ENCODE data around the gene OPRL1.
"Not testable (repeated sequence)": the region's sequence is repeated elsewhere in the genome, so short reads cannot be mapped to it uniquely, and the experiment has no call there.

Gene OPRL1

GRCh38 chr20:64073476-64074183 is 6.3 kb upstream of the OPRL1 start:
- no peak for DNase-seq

GRCh38 chr20:64074184-64074789 is 5.6 kb upstream of the OPRL1 start:
- no peak for DNase-seq

GRCh38 chr20:64074963-64075362 is 4.9 kb upstream of the OPRL1 start:
- no peak for DNase-seq

GRCh38 chr20:64075556-64075955 is 4.3 kb upstream of the OPRL1 start:
- DNase-seq, result no peak

- no peak for DNase-seq
Observed at GRCh38 chr20:64076061-64076997, 3.6 kb upstream of the OPRL1 start.

- no peak for DNase-seq
Observed at GRCh38 chr20:64077094-64077493, 2.8 kb upstream of the OPRL1 start.

- DNase-seq, result no peak
Observed at GRCh38 chr20:64077541-64077875, 2.4 kb upstream of the OPRL1 start.

GRCh38 chr20:64077876-64078551 is 1.9 kb upstream of the OPRL1 start:
- no peak for DNase-seq

GRCh38 chr20:64078934-64079272 is 979 bp upstream of the OPRL1 start:
- no peak for DNase-seq

GRCh38 chr20:64079273-64080012 is 439 bp upstream of the OPRL1 start, which contains the start of gene RGS19:
RGS19 (minus strand) TSS chr20:64079518; CDS start chr20:64076886, 2,632 bp downstream.
- peak; percentile 59 for DNase-seq

- no peak for DNase-seq
Observed at GRCh38 chr20:64080813-64081623, 1.1 kb downstream of the OPRL1 start.

- DNase-seq, result no peak
Observed at GRCh38 chr20:64081624-64081964, 1.7 kb downstream of the OPRL1 start.

- DNase-seq, result no peak
Observed at GRCh38 chr20:64082126-64082731, 2.3 kb downstream of the OPRL1 start.

- no peak for DNase-seq
Observed at GRCh38 chr20:64082820-64083377, 3.0 kb downstream of the OPRL1 start.

GRCh38 chr20:64083378-64083803 is 3.5 kb downstream of the OPRL1 start:
- peak; percentile 87 for DNase-seq

- DNase-seq, result peak; percentile 39
Observed at GRCh38 chr20:64083804-64084684, 4.2 kb downstream of the OPRL1 start, which contains the start of gene LKAAEAR1. LKAAEAR1 (minus strand) TSS chr20:64084398; CDS start chr20:64084219, 179 bp downstream.

GRCh38 chr20:64084685-64085152 is 4.8 kb downstream of the OPRL1 start:
- DNase-seq, result peak; percentile 25

GRCh38 chr20:64086801-64087200 is 6.9 kb downstream of the OPRL1 start:
- no peak for DNase-seq

GRCh38 chr20:64087226-64087825 is 7.4 kb downstream of the OPRL1 start:
- DNase-seq, result not testable (repeated sequence)
